Lower leg skin (tissue), 3 donors: Measurements from ENCODE around the gene ADAM8.

Experiments
- POLR2A ChIP-seq, 2 donors: fragments of 450-650 bp; IDR thresholded peaks; one replicate each; pipeline ENCODE4 v1.6.1; 2016 to 2017; ENCODE audit warnings: antibody characterized with exemption in 2 of 2, mild to moderate bottlenecking in 1 of 2, moderate library complexity in 1 of 2
- TF ChIP-seq, protein P1 (sequence below), 3 donors: fragments of 450-650 bp; IDR thresholded peaks; one replicate each; pipeline ENCODE4 v1.5.1; 2016; ENCODE audit warnings: antibody characterized with exemption in 3 of 3, mild to moderate bottlenecking in 3 of 3, moderate library complexity in 2 of 3

GRCh38 chr10:133289761-133290160 lies 13.1 kb upstream of the ADAM8 start:
- TF ChIP-seq, protein P1, sequence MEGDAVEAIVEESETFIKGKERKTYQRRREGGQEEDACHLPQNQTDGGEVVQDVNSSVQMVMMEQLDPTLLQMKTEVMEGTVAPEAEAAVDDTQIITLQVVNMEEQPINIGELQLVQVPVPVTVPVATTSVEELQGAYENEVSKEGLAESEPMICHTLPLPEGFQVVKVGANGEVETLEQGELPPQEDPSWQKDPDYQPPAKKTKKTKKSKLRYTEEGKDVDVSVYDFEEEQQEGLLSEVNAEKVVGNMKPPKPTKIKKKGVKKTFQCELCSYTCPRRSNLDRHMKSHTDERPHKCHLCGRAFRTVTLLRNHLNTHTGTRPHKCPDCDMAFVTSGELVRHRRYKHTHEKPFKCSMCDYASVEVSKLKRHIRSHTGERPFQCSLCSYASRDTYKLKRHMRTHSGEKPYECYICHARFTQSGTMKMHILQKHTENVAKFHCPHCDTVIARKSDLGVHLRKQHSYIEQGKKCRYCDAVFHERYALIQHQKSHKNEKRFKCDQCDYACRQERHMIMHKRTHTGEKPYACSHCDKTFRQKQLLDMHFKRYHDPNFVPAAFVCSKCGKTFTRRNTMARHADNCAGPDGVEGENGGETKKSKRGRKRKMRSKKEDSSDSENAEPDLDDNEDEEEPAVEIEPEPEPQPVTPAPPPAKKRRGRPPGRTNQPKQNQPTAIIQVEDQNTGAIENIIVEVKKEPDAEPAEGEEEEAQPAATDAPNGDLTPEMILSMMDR (IDR thresholded peaks at IDR 0.05), result no peak
- no peak for TF ChIP-seq POLR2A (IDR thresholded peaks at IDR 0.05)
